ENCODE results near the gene PLCB1. TPM values are rescaled to one million over a fixed set of nuclear protein-coding genes. Genes with fewer than 3 reads are reported as not detected.

PLCB1 gene
- polyA plus RNA-seq, 1 donor from 2014 or later = 0.28 TPM

DNA sequence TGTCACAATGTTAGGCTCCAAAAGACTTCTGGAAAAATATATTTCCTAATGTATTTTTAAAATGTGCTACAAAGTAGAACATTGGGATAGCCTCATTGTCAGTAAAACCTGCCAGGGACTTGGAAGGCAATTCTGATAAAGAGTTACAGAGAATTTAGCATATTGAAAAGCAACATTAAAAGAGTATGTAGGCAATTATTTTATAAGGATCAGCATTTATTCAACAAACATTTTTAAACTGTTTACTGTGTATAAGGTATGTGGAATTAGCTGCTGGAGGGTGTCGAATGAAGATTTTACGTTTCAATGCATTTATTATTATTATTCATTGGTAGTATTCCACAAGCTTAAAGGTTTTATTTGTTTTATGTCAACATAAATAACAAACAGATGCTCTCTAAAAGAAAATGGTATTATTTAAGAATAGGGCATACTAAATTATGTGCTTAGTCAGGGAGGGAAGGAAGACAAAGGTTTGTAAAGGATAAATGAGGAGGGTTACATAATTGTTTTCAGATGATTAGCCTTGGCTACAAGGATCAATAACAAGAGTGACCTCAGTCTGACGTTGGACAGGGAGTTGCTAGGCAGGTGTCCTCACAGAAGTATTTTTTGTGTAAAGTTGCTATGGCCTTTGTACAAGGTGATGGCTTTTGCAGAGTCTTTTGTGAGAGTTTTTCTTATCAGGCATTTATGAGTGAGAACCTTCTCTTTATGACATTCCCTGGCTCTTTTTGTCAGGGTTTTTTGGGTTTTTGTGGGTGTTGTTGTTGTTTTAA is 623.5 kb downstream of the PLCB1 start:
- Mint-ChIP-seq H3K9me3 (no peaks in the 10 kb centered on the region), H3K27ac (peak overlapping the region in 1 of 3 donors; percentile 43), H3K36me3 (no peaks in the 10 kb centered on the region), H3K4me3 (peak overlapping the region in 1 of 4 donors; percentile 31), H3K27me3 (peaks cover 9% of the 10 kb centered on the region), H3K4me1 (no peaks in the 10 kb centered on the region)

DNA sequence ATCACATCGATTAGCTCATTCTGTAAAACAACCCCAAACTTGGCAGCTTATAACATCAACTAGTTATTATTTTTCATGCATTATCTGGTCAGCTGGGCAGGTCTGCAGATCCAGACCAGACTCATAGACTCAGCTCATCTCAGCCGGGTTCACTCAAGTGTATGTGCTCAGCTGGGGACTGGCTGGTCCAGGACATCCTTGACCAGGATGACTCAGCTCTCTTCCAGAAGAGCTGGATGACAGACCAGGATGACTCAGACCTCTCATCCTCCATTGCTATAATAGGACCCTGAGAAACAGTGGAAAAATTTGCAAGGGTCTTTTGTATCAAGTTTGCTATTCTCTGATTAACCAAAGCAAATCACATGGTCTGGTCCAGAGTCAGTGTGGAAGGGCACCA is 624.3 kb downstream of the PLCB1 start:
- Mint-ChIP-seq H3K27ac (no peak overlapping the region), H3K4me3 (no peak overlapping the region), H3K9me3 (no peaks in the 10 kb centered on the region), H3K36me3 (no peaks in the 10 kb centered on the region), H3K27me3 (peaks cover 9% of the 10 kb centered on the region), H3K4me1 (no peaks in the 10 kb centered on the region)

DNA sequence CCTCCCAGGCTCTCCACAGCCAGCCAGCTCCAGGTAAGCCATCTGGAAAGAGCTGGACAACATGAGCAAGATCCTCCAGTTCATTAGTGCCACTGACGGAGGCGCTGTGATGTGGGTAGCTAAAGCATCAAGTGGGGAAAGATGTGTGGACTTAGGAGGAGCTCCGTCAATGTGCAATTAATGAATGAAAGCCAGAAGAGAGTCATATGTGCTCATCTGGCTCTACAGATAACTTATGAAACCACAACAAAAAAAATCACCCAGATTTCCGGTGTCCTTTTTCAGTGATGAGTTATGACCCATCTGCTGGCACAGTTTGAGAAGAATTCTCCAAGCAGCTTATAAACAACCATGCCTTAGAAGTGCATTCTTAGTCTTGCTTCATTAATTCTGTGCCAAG is 625.1 kb downstream of the PLCB1 start:
- Mint-ChIP-seq H3K27ac (no peak overlapping the region), H3K4me1 (no peaks in the 10 kb centered on the region), H3K9me3 (no peaks in the 10 kb centered on the region), H3K36me3 (no peaks in the 10 kb centered on the region), H3K27me3 (peaks cover 7% of the 10 kb centered on the region), H3K4me3 (no peak overlapping the region)

DNA sequence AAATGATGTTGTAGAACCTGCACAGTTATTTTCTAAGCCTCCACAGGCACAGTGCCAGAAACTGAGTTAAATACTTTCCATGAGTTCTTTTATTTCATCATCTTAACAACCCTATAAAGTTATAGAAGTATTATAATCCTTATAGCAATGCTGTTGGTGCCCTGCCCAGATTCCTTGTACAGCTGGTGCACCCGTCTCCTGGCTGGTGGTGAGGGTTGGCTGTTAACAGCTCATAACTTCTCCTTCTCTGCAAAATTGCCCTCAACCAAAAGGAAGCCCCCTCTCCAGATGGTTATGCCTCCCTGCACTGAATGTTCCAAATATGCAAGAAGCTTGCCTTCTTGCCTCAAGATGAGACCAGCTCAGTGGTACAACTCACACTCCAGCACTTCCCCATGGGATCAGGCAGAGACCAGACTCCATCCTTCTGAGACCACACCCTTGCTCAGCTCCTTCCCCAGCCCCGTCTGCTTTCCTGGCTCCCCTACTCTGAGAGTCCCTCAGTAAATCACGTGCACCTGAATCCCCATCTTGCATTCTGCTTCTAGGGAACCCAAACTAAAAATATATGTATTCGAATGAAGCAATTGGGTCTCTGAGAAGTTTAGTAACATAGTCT is 632.4 kb downstream of the PLCB1 start:
- Mint-ChIP-seq H3K4me1 (no peaks in the 10 kb centered on the region), H3K9me3 (no peaks in the 10 kb centered on the region), H3K4me3 (no peak overlapping the region), H3K27me3 (no peaks in the 10 kb centered on the region), H3K27ac (peak overlapping the region in 1 of 3 donors; percentile 4), H3K36me3 (no peaks in the 10 kb centered on the region)

DNA sequence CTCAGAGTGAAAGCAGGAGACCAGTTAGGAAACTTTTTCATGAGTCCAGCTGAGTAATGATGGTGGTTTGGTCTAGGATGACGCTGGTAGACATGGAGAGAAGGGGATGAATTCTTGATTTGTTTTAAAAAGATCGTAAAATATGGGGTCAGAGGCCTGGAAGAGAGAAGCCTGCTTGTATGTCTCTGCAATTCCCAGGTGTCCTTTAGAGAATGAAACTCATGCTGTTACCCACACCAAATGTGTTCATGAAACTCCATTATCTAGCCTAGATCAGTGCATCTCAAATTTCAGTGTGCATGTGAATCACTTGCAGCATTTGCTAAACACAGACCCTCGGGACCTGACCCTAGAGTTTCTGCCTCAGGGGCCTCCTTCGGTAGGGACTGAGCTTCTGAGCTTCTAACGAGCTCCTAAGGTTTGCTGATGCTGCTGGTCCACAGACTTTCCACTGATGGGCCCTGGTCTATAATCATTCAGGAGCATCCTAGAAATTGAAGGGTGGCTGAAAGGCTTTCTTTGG is 634.9 kb downstream of the PLCB1 start:
- Mint-ChIP-seq H3K9me3 (no peaks in the 10 kb centered on the region), H3K36me3 (no peaks in the 10 kb centered on the region), H3K4me1 (no peaks in the 10 kb centered on the region), H3K4me3 (no peak overlapping the region), H3K27me3 (no peaks in the 10 kb centered on the region), H3K27ac (no peak overlapping the region)

DNA sequence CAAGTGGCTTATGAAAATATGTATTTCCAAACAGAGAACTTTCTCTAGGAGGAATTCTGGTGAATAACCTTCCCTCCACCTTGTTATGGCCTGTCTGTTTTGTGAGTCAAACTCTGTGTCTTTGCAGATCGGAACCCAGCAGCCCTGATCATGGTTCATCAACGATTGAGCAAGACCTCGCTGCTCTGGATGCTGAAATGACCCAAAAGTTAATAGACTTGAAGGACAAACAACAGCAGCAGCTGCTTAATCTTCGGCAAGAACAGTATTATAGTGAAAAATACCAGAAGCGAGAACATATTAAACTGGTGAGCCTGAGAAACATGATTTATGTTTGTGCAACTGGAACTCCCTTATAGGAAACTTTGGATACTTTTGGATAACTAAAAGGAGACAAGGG is 642.3 kb downstream of the PLCB1 start:
- peaks cover 0 to 2% (median 1%) of the 10 kb centered on the region in 3 donors for H3K9me3 Mint-ChIP-seq
- H3K4me3 Mint-ChIP-seq = no peak overlapping the region
- no peak overlapping the region for H3K27ac Mint-ChIP-seq
- no peaks in the 10 kb centered on the region for H3K27me3 Mint-ChIP-seq
- H3K4me1 Mint-ChIP-seq = no peaks in the 10 kb centered on the region
- no peaks in the 10 kb centered on the region for H3K36me3 Mint-ChIP-seq

DNA sequence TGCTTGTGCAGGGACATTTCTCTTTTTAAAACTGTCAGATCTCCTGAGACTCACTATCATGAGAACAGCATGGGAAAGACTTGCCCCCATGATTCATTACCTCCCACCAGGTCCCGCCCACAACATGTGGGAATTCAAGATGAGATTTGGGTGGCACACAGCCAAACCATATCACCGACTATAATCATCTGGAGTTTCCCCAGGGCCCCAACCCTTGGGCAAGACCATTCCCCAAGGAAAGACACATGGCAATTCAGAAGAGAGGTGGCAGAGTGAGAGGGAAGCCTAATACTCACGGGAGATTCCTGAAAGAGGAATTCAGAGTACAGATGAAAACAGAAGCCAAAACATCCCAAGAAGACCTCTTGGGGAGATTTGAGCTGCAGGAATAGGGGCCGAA is 645.8 kb downstream of the PLCB1 start:
- Mint-ChIP-seq H3K36me3 (no peaks in the 10 kb centered on the region), H3K27ac (no peak overlapping the region), H3K27me3 (no peaks in the 10 kb centered on the region), H3K4me3 (no peak overlapping the region), H3K4me1 (no peaks in the 10 kb centered on the region), H3K9me3 (peaks cover 1 to 5% (median 2%) of the 10 kb centered on the region in 3 donors)

DNA sequence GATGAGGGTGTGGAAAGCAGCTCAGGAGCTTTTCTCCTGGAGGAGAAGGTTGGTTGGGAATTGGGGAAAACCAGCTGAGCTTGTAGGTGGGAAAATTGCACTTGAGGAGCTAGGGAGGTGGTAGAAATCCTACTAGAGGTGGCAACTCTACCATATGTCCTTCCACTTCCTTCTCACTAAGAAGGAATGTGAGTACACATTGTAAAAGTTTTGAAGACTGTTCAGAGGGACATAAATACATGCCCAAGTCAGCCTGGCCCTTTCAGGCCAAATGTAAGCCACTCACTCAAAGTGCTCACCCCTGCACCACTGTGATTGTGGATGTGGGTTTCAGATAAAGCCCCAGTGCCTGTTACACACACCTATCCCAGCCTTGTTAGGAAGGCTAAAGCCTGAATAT is 646.3 kb downstream of the PLCB1 start:
- Mint-ChIP-seq H3K4me1 (no peaks in the 10 kb centered on the region), H3K4me3 (no peak overlapping the region), H3K36me3 (no peaks in the 10 kb centered on the region), H3K27ac (no peak overlapping the region), H3K9me3 (peaks cover 1 to 5% (median 2%) of the 10 kb centered on the region in 3 donors), H3K27me3 (no peaks in the 10 kb centered on the region)

DNA sequence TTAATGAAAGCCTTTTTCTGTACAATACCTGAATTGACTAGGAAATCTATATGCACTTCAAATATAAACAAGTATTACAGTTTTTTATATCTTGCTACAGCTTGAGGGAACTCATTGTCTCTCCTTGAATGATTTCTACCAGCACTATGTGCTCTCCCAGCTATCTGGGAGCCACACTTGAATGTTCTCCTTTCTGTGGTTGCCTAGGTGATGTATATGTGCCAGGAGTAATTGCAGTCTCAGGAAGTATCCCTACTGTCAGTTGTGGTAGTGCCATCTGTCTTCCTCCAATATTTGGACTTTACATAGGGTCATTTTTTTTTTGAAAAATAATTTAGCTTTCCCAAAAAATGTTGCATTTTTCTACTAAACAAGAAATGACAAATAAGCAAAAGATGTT is 648.8 kb downstream of the PLCB1 start:
- Mint-ChIP-seq H3K4me3 (no peak overlapping the region), H3K4me1 (no peaks in the 10 kb centered on the region), H3K27me3 (no peaks in the 10 kb centered on the region), H3K9me3 (peaks cover 1 to 5% (median 2%) of the 10 kb centered on the region in 3 donors), H3K36me3 (no peaks in the 10 kb centered on the region), H3K27ac (no peak overlapping the region)

DNA sequence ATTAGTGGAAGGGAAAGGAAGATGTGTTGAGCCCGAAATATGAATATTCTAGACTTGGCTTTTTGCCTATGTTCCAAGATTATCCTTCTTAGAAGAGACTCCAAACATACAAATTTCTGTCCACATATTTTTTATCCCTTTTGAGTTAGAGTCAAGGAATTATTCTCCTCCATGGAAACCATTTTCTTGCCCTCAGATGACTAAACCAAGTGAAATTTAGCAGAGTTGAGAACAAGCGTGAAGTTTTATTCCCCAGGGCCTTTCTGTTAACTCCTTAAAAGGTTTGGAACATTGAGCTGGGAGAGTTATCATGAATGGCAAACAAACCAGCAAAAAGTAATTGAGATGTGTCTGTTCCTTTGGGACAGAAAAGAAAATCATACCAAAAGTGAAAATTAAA is 650.7 kb downstream of the PLCB1 start:
- no peak overlapping the region for H3K27ac Mint-ChIP-seq
- H3K4me3 Mint-ChIP-seq = no peak overlapping the region
- peaks cover 1 to 5% (median 2%) of the 10 kb centered on the region in 3 donors for H3K9me3 Mint-ChIP-seq
- no peaks in the 10 kb centered on the region for H3K4me1 Mint-ChIP-seq
- H3K36me3 Mint-ChIP-seq = no peaks in the 10 kb centered on the region
- no peaks in the 10 kb centered on the region for H3K27me3 Mint-ChIP-seq

DNA sequence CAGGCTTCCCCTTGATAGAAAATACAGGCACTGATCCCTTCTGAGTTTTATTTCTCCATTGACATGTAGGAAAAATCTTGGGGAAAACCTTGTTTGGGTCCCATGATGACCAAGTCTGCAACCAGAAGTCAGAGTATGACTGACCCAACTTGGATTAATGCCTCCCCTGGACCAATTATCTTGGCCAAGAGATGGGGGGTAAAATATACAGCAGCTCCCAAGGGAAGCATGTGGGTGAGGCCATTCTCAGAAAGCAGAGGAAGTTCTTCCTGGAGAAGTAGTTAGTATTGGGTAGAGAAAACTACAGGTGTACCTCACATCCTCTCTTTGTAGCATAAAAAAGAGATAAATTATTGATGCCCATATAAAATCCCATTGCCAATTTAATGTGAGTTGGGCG is 651.7 kb downstream of the PLCB1 start:
- Mint-ChIP-seq H3K27me3 (no peaks in the 10 kb centered on the region), H3K27ac (no peak overlapping the region), H3K9me3 (peaks cover 0 to 5% (median 2%) of the 10 kb centered on the region in 3 donors), H3K36me3 (no peaks in the 10 kb centered on the region), H3K4me3 (no peak overlapping the region), H3K4me1 (no peaks in the 10 kb centered on the region)

DNA sequence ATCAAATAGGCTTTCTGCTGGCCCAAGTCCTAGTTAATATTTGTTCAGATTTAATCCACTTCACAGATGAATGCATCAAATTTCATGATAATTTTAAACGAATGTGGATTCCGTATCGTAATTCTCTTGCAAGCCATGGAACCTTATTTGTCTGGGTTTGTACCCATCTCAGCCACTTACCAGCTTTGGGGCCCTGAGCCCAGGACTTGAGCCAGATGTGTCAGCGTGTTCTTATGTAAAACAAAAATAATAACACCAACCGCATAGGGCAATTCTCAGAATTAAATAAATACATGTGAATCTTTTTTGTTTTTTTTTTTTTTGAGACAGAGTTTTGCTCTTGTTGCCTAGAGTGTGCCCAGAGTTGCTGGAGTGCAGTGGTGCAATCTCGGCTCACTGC is 654.3 kb downstream of the PLCB1 start:
- Mint-ChIP-seq H3K36me3 (no peaks in the 10 kb centered on the region), H3K27ac (no peak overlapping the region), H3K4me3 (no peak overlapping the region)

DNA sequence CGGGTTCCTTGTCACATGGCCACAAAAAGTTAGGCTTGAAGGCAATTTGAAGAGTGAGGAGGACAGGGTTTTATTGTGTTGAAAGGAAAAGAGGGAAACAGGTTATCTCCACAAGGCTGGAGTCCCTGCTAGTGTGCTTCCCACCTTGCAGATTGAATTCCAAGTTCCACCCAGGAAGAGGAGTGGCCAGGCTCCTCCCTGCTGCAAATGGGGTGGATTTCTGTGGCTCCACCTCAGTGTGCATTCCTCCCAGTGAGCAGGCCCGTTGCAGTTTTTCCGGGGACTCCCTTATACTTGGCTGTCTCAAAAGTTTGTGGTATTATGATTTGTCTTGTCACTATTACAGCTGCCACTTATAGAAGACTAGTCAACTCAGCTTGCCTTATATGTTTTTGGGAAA is 655.0 kb downstream of the PLCB1 start:
- no peaks in the 10 kb centered on the region for H3K27me3 Mint-ChIP-seq
- H3K27ac Mint-ChIP-seq = no peak overlapping the region
- H3K36me3 Mint-ChIP-seq = no peaks in the 10 kb centered on the region

More for the DNA sequence above, 654.3 kb downstream of the PLCB1 start:
- Mint-ChIP-seq H3K4me1 (no peaks in the 10 kb centered on the region), H3K9me3 (no peaks in the 10 kb centered on the region), H3K27me3 (no peaks in the 10 kb centered on the region)

DNA sequence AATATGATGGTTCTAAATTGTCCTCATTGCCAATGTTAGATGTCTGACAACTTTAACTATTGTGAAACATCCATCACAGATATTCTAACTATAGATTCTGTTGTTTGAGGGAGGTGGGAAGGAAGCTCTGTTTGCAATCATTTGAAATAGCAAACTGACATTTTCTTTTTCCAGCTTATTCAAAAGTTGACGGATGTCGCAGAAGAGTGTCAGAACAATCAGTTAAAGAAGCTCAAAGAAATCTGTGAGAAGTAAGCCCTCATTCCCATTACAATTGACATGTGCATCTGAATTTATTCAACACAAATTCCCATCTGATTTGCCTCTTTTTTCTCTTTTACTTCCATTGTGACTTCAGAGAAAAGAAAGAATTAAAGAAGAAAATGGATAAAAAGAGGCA is 656.2 kb downstream of the PLCB1 start:
- Mint-ChIP-seq H3K36me3 (no peaks in the 10 kb centered on the region), H3K27ac (no peak overlapping the region), H3K4me3 (no peak overlapping the region), H3K27me3 (no peaks in the 10 kb centered on the region), H3K4me1 (no peaks in the 10 kb centered on the region), H3K9me3 (peaks cover 0 to 3% (median 0%) of the 10 kb centered on the region in 3 donors)

More for the DNA sequence above, 655.0 kb downstream of the PLCB1 start:
- Mint-ChIP-seq H3K4me1 (no peaks in the 10 kb centered on the region), H3K9me3 (no peaks in the 10 kb centered on the region), H3K4me3 (no peak overlapping the region)

DNA sequence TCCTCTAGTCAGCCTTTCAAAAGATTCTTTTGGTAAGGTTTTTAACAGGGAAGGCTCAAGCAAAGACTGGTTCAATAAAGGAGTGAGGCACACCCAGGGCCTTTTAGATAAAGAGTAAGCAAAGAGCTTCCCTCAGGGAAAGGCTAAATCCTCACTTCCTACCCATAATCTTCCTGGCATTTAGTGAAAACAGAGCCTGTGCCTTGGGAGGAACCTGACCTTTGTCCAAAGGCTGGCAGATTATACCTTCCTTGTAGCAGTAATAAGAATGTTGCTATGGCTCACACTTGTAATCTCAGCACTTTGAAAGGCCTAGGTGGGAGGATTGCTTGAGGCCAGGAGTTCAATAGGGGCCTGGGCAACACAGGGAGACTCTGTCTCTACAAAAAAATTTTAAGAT is 656.8 kb downstream of the PLCB1 start:
- no peak overlapping the region for H3K27ac Mint-ChIP-seq
- no peaks in the 10 kb centered on the region for H3K27me3 Mint-ChIP-seq
- no peaks in the 10 kb centered on the region for H3K4me1 Mint-ChIP-seq
- no peaks in the 10 kb centered on the region for H3K36me3 Mint-ChIP-seq
- H3K9me3 Mint-ChIP-seq = peaks cover 0 to 3% (median 0%) of the 10 kb centered on the region in 3 donors
- no peak overlapping the region for H3K4me3 Mint-ChIP-seq

Measured in IgD-negative memory B cell (primary cell).